KOPT-K1 (cell line): ENCODE data around the gene STARD10.
A peak's percentile ranks its signal among the peaks of the same experiment; 100 is the strongest.

ENCODE experiments used
- H3K27ac ChIP-seq: fragments of 200-600 bp; sonication (generic); 2 replicates; pipeline ENCODE4 v1.5.1; 2016; ENCODE audit warnings: antibody characterized with exemption, mild to moderate bottlenecking, low read depth, low read length; ENCODE audit not compliant: poor library complexity, severe bottlenecking
- H3K36me3 ChIP-seq: fragments of 200-600 bp; sonication (generic); 2 replicates; pipeline ENCODE4 v1.5.1; 2017; ENCODE audit warnings: antibody characterized with exemption, mild to moderate bottlenecking, low read length, moderate library complexity; ENCODE audit not compliant: insufficient read depth
- H3K9me3 ChIP-seq: fragments of 200-600 bp; sonication (generic); 2 replicates; pipeline ENCODE4 v1.5.1; 2017; ENCODE audit warnings: antibody characterized with exemption, low read length, mild to moderate bottlenecking; ENCODE audit not compliant: insufficient read depth, poor library complexity, severe bottlenecking

STARD10 gene

GRCh38 chr11:72758304-72758689, 35.5 kb downstream of the STARD10 start:
- Histone ChIP-seq H3K36me3 (no peaks in the 10 kb centered on the region), H3K9me3 (no peaks in the 10 kb centered on the region), H3K27ac (no peak overlapping the region)

GRCh38 chr11:72755713-72756285, 38.0 kb downstream of the STARD10 start:
- Histone ChIP-seq H3K36me3 (no peaks in the 10 kb centered on the region), H3K9me3 (no peaks in the 10 kb centered on the region), H3K27ac (no peak overlapping the region)

GRCh38 chr11:72754544-72755155, 39.2 kb downstream of the STARD10 start:
- Histone ChIP-seq H3K9me3 (no peaks in the 10 kb centered on the region), H3K36me3 (no peaks in the 10 kb centered on the region), H3K27ac (no peak overlapping the region)

GRCh38 chr11:72754149-72754543, 39.7 kb downstream of the STARD10 start:
- no peaks in the 10 kb centered on the region for H3K36me3 ChIP-seq
- H3K9me3 ChIP-seq = no peaks in the 10 kb centered on the region
- no peak overlapping the region for H3K27ac ChIP-seq

- Histone ChIP-seq H3K27ac (no peak overlapping the region), H3K36me3 (no peaks in the 10 kb centered on the region), H3K9me3 (no peaks in the 10 kb centered on the region)
Measured at GRCh38 chr11:72753341-72754148, 40.3 kb downstream of the STARD10 start.

GRCh38 chr11:72752088-72752914, 41.5 kb downstream of the STARD10 start, which contains the start of gene ARAP1:
Gene ARAP1, minus strand, starts transcription at chr11:72752408. Its CDS starts 25,280 bp downstream, at chr11:72727128.
- H3K27ac ChIP-seq = peak within 1 kb of the TSS; percentile 76

GRCh38 chr11:72751116-72752087, 42.4 kb downstream of the STARD10 start:
- Histone ChIP-seq H3K36me3 (no peaks in the 10 kb centered on the region), H3K9me3 (no peaks in the 10 kb centered on the region), H3K27ac (peak overlapping the region; percentile 76)

More at GRCh38 chr11:72752088-72752914, 41.5 kb downstream of the STARD10 start, which contains the start of gene ARAP1:
- Histone ChIP-seq H3K36me3 (no peaks in the 10 kb centered on the region), H3K9me3 (no peaks in the 10 kb centered on the region)

GRCh38 chr11:72750556-72751115, 43.2 kb downstream of the STARD10 start:
- H3K27ac ChIP-seq = no peak overlapping the region
- no peaks in the 10 kb centered on the region for H3K9me3 ChIP-seq
- no peaks in the 10 kb centered on the region for H3K36me3 ChIP-seq

GRCh38 chr11:72750086-72750485, 43.8 kb downstream of the STARD10 start:
- H3K36me3 ChIP-seq = no peaks in the 10 kb centered on the region
- H3K9me3 ChIP-seq = no peaks in the 10 kb centered on the region
- H3K27ac ChIP-seq = no peak overlapping the region

GRCh38 chr11:72747289-72747855, 46.5 kb downstream of the STARD10 start:
- Histone ChIP-seq H3K27ac (no peak overlapping the region), H3K9me3 (no peaks in the 10 kb centered on the region), H3K36me3 (no peaks in the 10 kb centered on the region)

GRCh38 chr11:72746821-72747220, 47.0 kb downstream of the STARD10 start:
- Histone ChIP-seq H3K27ac (no peak overlapping the region), H3K36me3 (no peaks in the 10 kb centered on the region), H3K9me3 (no peaks in the 10 kb centered on the region)

GRCh38 chr11:72745925-72746550, 47.8 kb downstream of the STARD10 start:
- H3K9me3 ChIP-seq = no peaks in the 10 kb centered on the region
- no peak overlapping the region for H3K27ac ChIP-seq
- no peaks in the 10 kb centered on the region for H3K36me3 ChIP-seq

GRCh38 chr11:72745511-72745910, 48.3 kb downstream of the STARD10 start:
- Histone ChIP-seq H3K27ac (no peak overlapping the region), H3K36me3 (no peaks in the 10 kb centered on the region)

More at GRCh38 chr11:72745511-72745910, 48.3 kb downstream of the STARD10 start:
- no peaks in the 10 kb centered on the region for H3K9me3 ChIP-seq
